Stimulated activated CD4-positive, alpha-beta T cell treated with anti-CD3 and anti-CD28 coated beads, Interleukin-15, amount 100 ng/mL, for 1 hour (primary cell): ENCODE measurements around the gene APCDD1L.
"Not testable (repeated sequence)": the region's sequence is repeated elsewhere in the genome, so short reads cannot be mapped to it uniquely, and the experiment has no call there.

Source experiments
- DNase-seq, 2 donors: peaks; one replicate each; pipeline ENCODE4 v3.0.0-alpha.2; 2020; ENCODE audit warnings: low read depth in 1 of 2, low spot score in 1 of 2

The APCDD1L gene

DNA sequence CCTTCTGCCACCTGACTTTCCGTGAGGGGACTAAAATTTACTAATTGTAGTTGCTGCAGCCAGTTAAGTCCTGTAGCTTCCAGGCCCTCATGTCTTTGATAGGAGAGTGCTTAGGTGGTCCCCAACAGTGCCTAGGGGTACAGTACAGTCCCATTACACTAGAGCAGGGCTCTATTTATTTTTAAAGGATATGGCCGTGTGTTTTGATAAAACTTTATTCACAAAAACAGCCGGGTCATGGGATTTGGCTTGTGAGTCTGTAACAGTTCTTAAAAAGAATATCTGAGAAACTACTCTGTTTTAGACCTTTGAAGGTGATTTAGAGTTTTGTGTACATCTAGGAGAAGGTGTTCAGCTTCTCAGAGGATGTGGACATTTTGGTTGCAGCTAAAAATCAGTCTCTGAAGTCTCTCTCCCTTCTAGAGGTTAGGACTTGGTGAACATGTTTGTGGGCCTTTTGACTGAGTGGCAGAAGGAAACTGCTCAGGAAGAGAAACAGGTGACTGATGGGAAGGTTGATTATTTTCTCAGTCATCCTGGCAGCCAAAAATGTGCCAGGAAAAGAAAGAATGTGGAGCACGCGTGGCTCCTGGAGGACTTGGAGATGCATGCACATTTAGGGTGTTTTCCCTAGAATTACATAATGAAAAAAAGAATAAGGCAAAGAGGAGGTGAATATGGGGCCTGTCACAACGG is 68.8 kb downstream of the APCDD1L start:
- DNase-seq, result no peak

GRCh38 chr20:58444746-58445255 is 70.4 kb downstream of the APCDD1L start:
- no peak for DNase-seq

GRCh38 chr20:58441723-58442122 is 73.5 kb downstream of the APCDD1L start:
- no peak for DNase-seq

- no peak for DNase-seq
Observed at GRCh38 chr20:58440021-58440767, 75.0 kb downstream of the APCDD1L start.

DNA sequence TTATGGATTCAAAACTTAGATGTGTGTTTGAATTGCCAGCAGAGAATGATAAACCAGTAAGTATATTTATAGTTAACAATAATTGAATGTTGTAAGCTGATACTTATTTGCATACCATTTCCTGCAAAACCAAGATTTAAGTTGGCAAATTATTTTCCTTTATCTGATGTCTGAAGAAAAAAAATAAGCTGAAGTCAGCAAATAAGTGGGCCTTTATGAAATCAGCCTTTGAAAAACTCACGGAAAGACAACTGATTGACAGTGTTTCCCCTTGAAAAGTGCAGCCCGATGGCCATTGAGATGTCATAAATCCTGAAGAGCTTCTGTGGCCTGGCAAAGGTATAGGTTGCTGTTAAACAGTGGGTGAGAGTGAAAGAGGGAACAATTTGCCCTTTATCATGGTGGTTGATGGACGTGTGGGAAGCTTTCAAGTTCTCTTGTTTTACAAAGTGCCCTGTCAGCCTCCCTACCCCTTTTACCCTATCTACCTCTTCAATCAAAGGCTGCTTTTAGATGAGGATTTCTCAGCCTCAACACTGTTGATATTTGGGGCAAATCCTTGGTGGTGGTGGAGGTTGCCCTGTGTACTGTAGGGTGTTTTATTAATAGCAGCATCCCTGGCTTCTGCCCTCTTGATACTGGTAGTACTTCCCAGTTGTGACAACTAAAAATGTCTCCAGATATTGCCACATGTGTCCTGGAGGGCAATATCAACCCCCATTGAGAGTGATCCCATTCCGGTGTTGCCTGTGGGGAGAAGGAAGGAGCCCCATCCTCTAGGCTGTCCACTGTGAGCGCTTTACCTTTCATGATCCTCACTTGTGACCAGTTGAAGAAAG is 76.0 kb downstream of the APCDD1L start:
- no peak for DNase-seq

- no peak for DNase-seq
Observed at GRCh38 chr20:58436868-58437645, 78.1 kb downstream of the APCDD1L start.

GRCh38 chr20:58435237-58435636 is 80.0 kb downstream of the APCDD1L start:
- DNase-seq, result no peak

GRCh38 chr20:58434326-58434725 is 80.9 kb downstream of the APCDD1L start:
- DNase-seq, result no peak

GRCh38 chr20:58433759-58434158 is 81.4 kb downstream of the APCDD1L start:
- DNase-seq, result no peak

DNA sequence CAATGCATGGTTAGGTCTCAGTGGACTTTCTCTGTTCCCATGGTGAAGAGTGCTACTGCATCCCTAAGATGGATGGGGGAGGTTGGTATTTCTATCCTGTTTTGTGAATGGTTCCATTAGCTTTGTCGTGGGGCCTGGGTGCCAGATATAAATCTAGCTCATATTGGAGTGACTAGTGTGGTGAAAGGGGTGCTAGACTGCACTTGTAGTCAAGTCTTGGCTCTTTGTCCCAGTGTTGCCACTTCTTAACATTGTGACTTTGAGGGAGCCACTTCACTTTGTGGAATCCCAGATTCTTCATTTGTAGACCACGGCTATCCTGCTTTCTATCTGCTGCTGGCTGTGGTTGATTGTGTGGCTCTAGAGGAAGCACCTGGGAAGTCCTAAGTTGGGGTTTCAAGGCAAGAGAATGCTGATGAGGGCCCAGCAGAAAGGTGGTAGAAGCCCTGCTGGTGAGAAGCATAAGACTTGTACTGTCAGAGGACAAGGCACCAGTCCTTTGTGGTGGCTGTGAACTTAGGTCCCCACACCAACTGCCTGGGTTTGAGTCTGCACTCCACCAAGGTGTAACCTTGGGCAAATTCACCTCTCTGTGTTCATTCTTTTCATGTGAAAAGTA is 82.1 kb downstream of the APCDD1L start:
- DNase-seq, result no peak

GRCh38 chr20:58432186-58432954 is 82.8 kb downstream of the APCDD1L start:
- DNase-seq, result no peak

GRCh38 chr20:58431134-58431533 is 84.1 kb downstream of the APCDD1L start:
- DNase-seq, result no peak

- no peak for DNase-seq
Observed at GRCh38 chr20:58429303-58429702, 85.9 kb downstream of the APCDD1L start.

- no peak for DNase-seq
Observed at GRCh38 chr20:58428364-58428763, 86.8 kb downstream of the APCDD1L start.

DNA sequence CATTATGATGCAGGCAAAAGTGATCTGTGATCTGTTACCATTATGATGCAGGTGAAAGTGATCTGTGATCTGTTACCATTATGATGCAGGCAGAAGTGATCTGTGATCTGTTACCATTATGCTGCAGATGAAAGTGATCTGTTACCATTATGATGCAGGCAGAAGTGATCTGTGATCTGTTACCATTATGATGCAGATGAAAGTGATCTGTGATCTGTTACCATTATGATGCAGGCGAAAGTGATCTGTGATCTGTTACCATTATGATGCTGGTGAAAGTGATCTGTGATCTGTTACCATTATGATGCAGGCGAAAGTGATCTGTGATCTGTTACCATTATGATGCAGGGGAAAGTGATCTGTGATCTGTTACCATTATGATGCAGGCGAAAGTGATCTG is 87.6 kb downstream of the APCDD1L start:
- not testable (repeated sequence) for DNase-seq

DNA sequence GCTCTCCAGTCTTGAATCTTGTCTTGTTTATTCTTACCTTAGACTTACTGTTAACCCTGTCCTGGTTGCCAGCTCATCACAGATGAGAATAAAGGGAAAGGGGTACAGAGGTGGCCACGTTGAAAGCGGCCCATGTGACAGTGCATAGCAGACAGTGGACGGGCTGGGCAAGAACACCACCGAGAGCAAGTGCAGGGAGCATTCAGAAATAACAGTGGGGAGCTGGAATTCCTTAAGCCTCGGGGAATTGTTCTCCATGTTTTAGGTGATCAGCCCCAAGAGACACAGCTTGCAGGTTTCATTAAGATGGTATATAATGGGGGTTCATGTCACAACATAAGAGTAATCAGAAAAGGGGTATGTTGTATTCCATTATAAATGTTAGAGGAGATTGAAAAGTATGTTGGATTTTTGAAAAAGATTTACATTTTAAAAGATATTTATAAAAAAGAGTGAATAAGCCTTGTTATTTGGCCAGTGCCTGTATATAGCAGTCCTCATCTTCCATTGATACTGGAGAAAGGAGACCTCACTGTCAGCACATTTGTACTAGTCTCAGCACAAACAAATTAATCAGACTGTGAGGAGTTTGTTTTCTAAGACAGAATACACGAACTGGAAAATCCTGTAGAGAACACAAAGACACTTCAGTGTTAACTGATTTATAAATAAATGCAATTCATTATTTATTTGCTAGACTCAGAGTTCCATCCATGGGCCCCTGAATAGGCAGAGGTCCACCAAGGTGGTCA is 90.8 kb downstream of the APCDD1L start:
- DNase-seq, result no peak

DNA sequence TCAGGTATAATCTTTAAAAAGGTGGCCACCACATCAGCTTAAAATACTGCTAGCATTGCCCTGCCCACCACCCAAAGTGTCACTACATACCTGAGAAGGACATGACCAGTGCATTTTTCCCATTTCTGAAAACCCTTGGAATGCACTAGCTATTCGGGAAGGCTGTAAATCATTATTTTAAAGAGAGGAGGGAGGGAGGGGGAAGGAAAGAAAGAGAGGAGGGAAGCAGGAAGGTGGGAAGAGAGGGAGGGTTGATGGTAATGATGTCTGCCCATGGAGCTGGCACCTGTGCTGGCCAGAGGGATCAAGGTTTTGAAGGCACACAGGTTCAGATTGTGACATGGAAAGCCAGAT is 93.7 kb downstream of the APCDD1L start:
- no peak for DNase-seq

DNA sequence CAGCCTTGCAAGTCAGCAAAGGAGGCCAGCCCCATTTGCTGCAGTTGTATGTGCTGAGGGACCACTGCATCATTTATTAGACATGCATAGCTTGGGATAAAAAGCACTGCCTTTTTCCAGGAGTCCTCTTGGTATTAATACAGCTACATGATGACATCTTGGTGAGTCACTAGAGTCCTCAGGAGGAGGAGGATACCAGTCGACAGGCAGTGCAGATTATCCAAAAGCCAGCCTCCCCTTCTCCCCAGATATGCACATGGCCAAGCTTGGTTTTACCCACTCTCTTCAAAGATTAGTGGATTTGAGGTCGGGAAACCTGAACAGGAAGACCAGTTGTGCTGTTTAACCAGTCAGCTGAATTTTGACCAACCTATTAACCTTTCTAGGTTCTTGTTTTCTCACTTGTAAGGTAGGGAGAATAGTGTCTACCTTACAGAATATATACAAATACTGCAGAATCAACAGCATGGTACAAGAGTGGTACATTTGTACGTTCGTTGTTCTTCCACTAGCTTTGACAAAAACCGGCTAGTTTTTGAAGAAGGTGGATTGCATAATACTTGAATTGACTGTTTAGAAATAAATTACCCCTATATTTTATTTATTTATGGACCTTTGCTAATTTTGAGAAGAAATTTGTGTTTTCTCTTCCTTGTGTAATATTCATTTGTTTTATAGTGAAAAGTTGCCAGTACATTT is 94.3 kb downstream of the APCDD1L start:
- DNase-seq, result no peak
